H1 (cell line): Measurements from ENCODE around the gene PRR22. TPM values are rescaled to one million over a fixed set of nuclear protein-coding genes. Genes with fewer than 3 reads are reported as not detected.
A peak's percentile ranks its signal among the peaks of the same experiment; 100 is the strongest.

Source experiments
- CTCF ChIA-PET: fragments of 300-600 bp; sonication (Branson Sonifier 250); formaldehyde crosslinking; loops from one replicate; lab custom pipeline; 2021; ENCODE audit not compliant: partially characterized antibody; lab: Charles Lee
- POLR2A ChIA-PET: fragments of 300-600 bp; sonication (Branson Sonifier 250); formaldehyde crosslinking; loops from one replicate; lab custom pipeline; 2021; ENCODE audit warnings: inconsistent platforms; ENCODE audit not compliant: partially characterized antibody; lab: Charles Lee
- DNase-seq, 2 experiments: peaks; one replicate each; pipeline versions ENCODE4 v3.0.0 to v3.0.0-alpha.2; 2010 to 2022; ENCODE audit warnings: low spot score in 2 of 2, low read depth in 1 of 2, mixed read lengths in 1 of 2
- FAIRE-seq: peaks from 2 replicates; lab custom pipeline; 2011; peaks lifted over from hg19 to GRCh38; lab: Jason Lieb, UNC
- H2AFZ ChIP-seq: 2 replicates; pipeline ENCODE4 v1.8.1; 2012; ENCODE audit warnings: low read length, inconsistent platforms
- H2AK5ac ChIP-seq: 2 replicates; pipeline ENCODE4 v1.6.1; 2013; ENCODE audit warnings: low read depth, low read length
- H2BK120ac ChIP-seq: replicated peaks from 2 replicates; pipeline ENCODE3; 2013; ENCODE audit warnings: low read depth, low read length, inconsistent platforms
- H2BK12ac ChIP-seq: 2 replicates; pipeline ENCODE4 v1.6.1; 2013; ENCODE audit warnings: low read depth, low read length
- H2BK15ac ChIP-seq: 2 replicates; pipeline ENCODE4 v1.6.1; 2013; ENCODE audit warnings: low read length
- H2BK20ac ChIP-seq: 2 replicates; pipeline ENCODE4 v1.6.1; 2013; ENCODE audit warnings: low read length
- H2BK5ac ChIP-seq: 2 replicates; pipeline ENCODE4 v1.6.1; 2013; ENCODE audit warnings: low read depth, low read length
- H3K14ac ChIP-seq: 2 replicates; pipeline ENCODE4 v1.6.1; 2013; ENCODE audit warnings: inconsistent platforms; ENCODE audit not compliant: insufficient read length
- H3K18ac ChIP-seq: 2 replicates; pipeline ENCODE4 v1.6.1; 2013; ENCODE audit warnings: low read length; ENCODE audit errors: extremely low read depth
- H3K23ac ChIP-seq: 2 replicates; pipeline ENCODE4 v1.6.1; 2013; ENCODE audit warnings: inconsistent platforms; ENCODE audit not compliant: insufficient read length
- H3K23me2 ChIP-seq: 2 replicates; pipeline ENCODE4 v1.6.1; 2013; ENCODE audit warnings: low read depth, low read length
- H3K27ac ChIP-seq: 2 replicates; pipeline ENCODE4 v1.6.1; 2011; ENCODE audit warnings: low read depth, low read length, inconsistent platforms
- H3K27me3 ChIP-seq, 4 experiments: replicated peaks in 1 of 4; 1 replicate in 1 of 4; 2 replicates in 3 of 4; pipeline versions ENCODE4 v1.6.1 to v1.8.1; 2011 to 2013; ENCODE audit warnings: low read length in 3 of 4, mild to moderate bottlenecking in 3 of 4, inconsistent platforms in 2 of 4, mixed read lengths in 2 of 4, moderate library complexity in 1 of 4; ENCODE audit not compliant: control insufficient read depth in 3 of 4, insufficient read depth in 3 of 4; ENCODE audit errors: extremely low read depth in 1 of 4
- H3K36me3 ChIP-seq, 4 experiments: 2 replicates each; pipeline versions ENCODE4 v1.6.1 to v1.8.1; 2011 to 2013; ENCODE audit warnings: mild to moderate bottlenecking in 4 of 4, low read length in 3 of 4, moderate library complexity in 2 of 4, control low read depth in 1 of 4, inconsistent platforms in 1 of 4; ENCODE audit not compliant: insufficient read depth in 4 of 4, control insufficient read depth in 2 of 4
- H3K4ac ChIP-seq: replicated peaks from 2 replicates; pipeline ENCODE3; 2013; ENCODE audit warnings: low read length, low read depth, mixed read lengths, inconsistent platforms; ENCODE audit not compliant: insufficient read length
- H3K4me1 ChIP-seq, 4 experiments: replicated peaks in 1 of 4; 1 replicate in 1 of 4; 2 replicates in 3 of 4; pipeline versions ENCODE4 v1.6.1 to v1.8.1; 2011 to 2013; ENCODE audit warnings: low read length in 3 of 4, inconsistent platforms in 2 of 4, mixed read lengths in 1 of 4; ENCODE audit not compliant: insufficient read depth in 4 of 4, control insufficient read depth in 3 of 4
- H3K4me2 ChIP-seq, 2 experiments: 2 replicates each; pipeline versions ENCODE4 v1.6.1 to v1.8.1; 2011 to 2013; ENCODE audit warnings: low read depth in 2 of 2, low read length in 2 of 2, control low read depth in 1 of 2, inconsistent platforms in 1 of 2, mild to moderate bottlenecking in 1 of 2; ENCODE audit not compliant: insufficient read depth in 1 of 2
- H3K4me3 ChIP-seq, 4 experiments: fragments of 200-600, 300-600 bp in 1 of 4; sonication (generic), shearing (Covaris generic), sonication (Bioruptor Twin) in 1 of 4; 2 replicates each; pipeline versions ENCODE4 v1.5.1 to v1.8.1; 2011 to 2016; ENCODE audit warnings: low read length in 4 of 4, low read depth in 3 of 4, control low read depth in 2 of 4, inconsistent platforms in 2 of 4, mild to moderate bottlenecking in 2 of 4, mixed read lengths in 1 of 4, moderate library complexity in 1 of 4; ENCODE audit not compliant: insufficient read depth in 2 of 4; ENCODE audit errors: extremely low read depth in 1 of 4
- H3K56ac ChIP-seq: replicated peaks from 2 replicates; pipeline ENCODE3; 2013; ENCODE audit warnings: low read depth, mild to moderate bottlenecking, mixed read lengths, low read length, inconsistent platforms; ENCODE audit not compliant: insufficient read length
- H3K79me1 ChIP-seq: 2 replicates; pipeline ENCODE4 v1.6.1; 2013; ENCODE audit warnings: low read depth, low read length, control low read depth
- H3K79me2 ChIP-seq, 2 experiments: 2 replicates each; pipeline versions ENCODE4 v1.6.1 to v1.8.1; 2012 to 2013; ENCODE audit warnings: low read length in 2 of 2, mild to moderate bottlenecking in 2 of 2, inconsistent platforms in 1 of 2; ENCODE audit not compliant: insufficient read depth in 2 of 2, control insufficient read depth in 1 of 2
- H3K9ac ChIP-seq, 4 experiments: replicated peaks in 1 of 4; 1 replicate in 1 of 4; 2 replicates in 3 of 4; pipeline versions ENCODE4 v1.6.1 to v1.8.1; 2011 to 2013; ENCODE audit warnings: low read depth in 3 of 4, low read length in 3 of 4, control low read depth in 2 of 4, mild to moderate bottlenecking in 2 of 4, moderate library complexity in 2 of 4, inconsistent platforms in 1 of 4; ENCODE audit errors: extremely low read depth in 1 of 4
- H3K9me3 ChIP-seq, 2 experiments: 2 replicates each; pipeline versions ENCODE4 v1.6.1 to v1.8.1; 2012 to 2013; ENCODE audit warnings: mild to moderate bottlenecking in 2 of 2, moderate library complexity in 2 of 2, control low read depth in 1 of 2, inconsistent platforms in 1 of 2, low read depth in 1 of 2, low read length in 1 of 2, mixed read lengths in 1 of 2; ENCODE audit not compliant: insufficient read depth in 2 of 2
- H4K20me1 ChIP-seq, 2 experiments: replicated peaks in 1 of 2; 2 replicates each; pipeline versions ENCODE3 to v1.8.1; 2011 to 2013; ENCODE audit warnings: inconsistent platforms in 2 of 2, low read length in 2 of 2, mild to moderate bottlenecking in 1 of 2; ENCODE audit not compliant: insufficient read depth in 2 of 2, control insufficient read depth in 1 of 2
- H4K5ac ChIP-seq: 2 replicates; pipeline ENCODE4 v1.6.1; 2013; ENCODE audit warnings: low read length, low read depth, mixed read lengths, inconsistent platforms; ENCODE audit not compliant: insufficient read length
- H4K8ac ChIP-seq: 2 replicates; pipeline ENCODE4 v1.8.0; 2013; ENCODE audit warnings: mild to moderate bottlenecking, moderate library complexity, low read length, inconsistent platforms; ENCODE audit not compliant: insufficient read depth; ENCODE audit errors: extremely low read depth
- H4K91ac ChIP-seq: replicated peaks from 2 replicates; pipeline ENCODE3; 2013; ENCODE audit warnings: low read length, mixed read lengths, inconsistent platforms; ENCODE audit not compliant: insufficient read length
- ASH2L ChIP-seq: fragments of 200-600, 300-600 bp; sonication (generic); IDR thresholded peaks from one replicate; pipeline ENCODE4 v1.7.1; 2017; ENCODE audit warnings: low read length
- BACH1 ChIP-seq: IDR thresholded peaks from 2 replicates; pipeline ENCODE4 v1.6.1; 2012; ENCODE audit warnings: low read length, improper control_type of control experiment
- CREB1 ChIP-seq: IDR thresholded peaks from 2 replicates; pipeline ENCODE4 v1.6.1; 2012; ENCODE audit warnings: inconsistent platforms
- EGR1 ChIP-seq: IDR thresholded peaks from 2 replicates; pipeline ENCODE4 v1.6.1; 2011; ENCODE audit warnings: low read depth, low read length, borderline replicate concordance
- EZH2 ChIP-seq: fragments of 200-600 bp; sonication (generic); IDR thresholded peaks from 2 replicates; pipeline ENCODE4 v1.7.1; 2012; ENCODE audit warnings: low read depth, mild to moderate bottlenecking, moderate library complexity, low read length, inconsistent platforms; ENCODE audit not compliant: severe bottlenecking
- HDAC6 ChIP-seq: IDR thresholded peaks from one replicate; pipeline ENCODE4 v1.7.1; 2012; ENCODE audit warnings: low read depth, mild to moderate bottlenecking, inconsistent platforms, low read length, moderate library complexity
- KDM4A ChIP-seq: IDR thresholded peaks from one replicate; pipeline ENCODE4 v1.7.1; 2012; ENCODE audit warnings: low read depth, mild to moderate bottlenecking, moderate library complexity, low read length, inconsistent platforms; ENCODE audit not compliant: severe bottlenecking
- MAFK ChIP-seq: IDR thresholded peaks from 2 replicates; pipeline ENCODE4 v1.6.1; 2012; ENCODE audit warnings: low read depth, mild to moderate bottlenecking, improper control_type of control experiment, low read length
- POLR2AphosphoS5 ChIP-seq: IDR thresholded peaks from 2 replicates; pipeline ENCODE4 v1.6.1; 2011; ENCODE audit warnings: low read depth, low read length
- RXRA ChIP-seq: IDR thresholded peaks from 2 replicates; pipeline ENCODE4 v1.6.1; 2011; ENCODE audit warnings: low read depth, mild to moderate bottlenecking, low read length, moderate library complexity; ENCODE audit not compliant: insufficient read depth
- SP1 ChIP-seq: IDR thresholded peaks from 2 replicates; pipeline ENCODE4 v1.6.1; 2011; ENCODE audit warnings: low read depth, low read length
- SRF ChIP-seq: IDR thresholded peaks from 2 replicates; pipeline ENCODE4 v1.6.1; 2011; ENCODE audit warnings: mild to moderate bottlenecking, low read depth, low read length, moderate library complexity
- SUZ12 ChIP-seq: fragments of 200-600 bp; sonication (generic); IDR thresholded peaks from 2 replicates; pipeline ENCODE4 v1.6.1; 2012; ENCODE audit warnings: mild to moderate bottlenecking, inconsistent platforms, low read length, moderate library complexity, mixed read lengths
- TAF1 ChIP-seq: IDR thresholded peaks from 2 replicates; pipeline ENCODE4 v1.6.1; 2011; ENCODE audit warnings: mild to moderate bottlenecking, low read depth, low read length
- TEAD4 ChIP-seq: IDR thresholded peaks from 2 replicates; pipeline ENCODE4 v1.6.1; 2012; ENCODE audit warnings: low read depth, low read length, inconsistent platforms, mixed read lengths
- WGBS, 2 experiments: shearing (Covaris generic) in 1 of 2; methylation state at CpG; one replicate each; pipeline versions ENCODE4 v1.1.6 to v1.1.7; 2013 to 2015; ENCODE audit warnings: low lambda C conversion rate in 2 of 2, mixed read lengths in 2 of 2, inconsistent platforms in 1 of 2, low coverage in 1 of 2, missing lambda C conversion rate in 1 of 2; ENCODE audit not compliant: insufficient replicate concordance in 2 of 2, insufficient coverage in 1 of 2, insufficient read length in 1 of 2; ENCODE audit errors: extremely low coverage in 1 of 2, missing lambda C conversion rate in 1 of 2; 5-methylcytosine and 5-hydroxymethylcytosine counted together
- polyA plus RNA-seq, 7 experiments: library from polyadenylated mRNA; depleted of rRNA in 3 of 7; stranded (reverse) in 5 of 7; unstranded in 2 of 7; fragments of >200 nt in 5 of 7; fragments of 200-250 nt in 2 of 7; gene quantifications; 1 replicate in 5 of 7; 2 replicates in 1 of 7; 4 replicates in 1 of 7; pipeline versions ENCODE4 v1.2.1 to v1.2.3, GENCODE V29; 2011 to 2013; ENCODE audit warnings: missing spikeins in 2 of 7, mixed read lengths in 2 of 7
- total RNA-seq: library from RNA; stranded (reverse); fragmentation: NEBNext Ultra II Directional; extraction: Animal tissue kit (Norgen Biotek cat#: 25700); gene quantifications from 2 replicates; pipeline ENCODE4 v1.2.1, GENCODE V29; 2021
- TF ChIP-seq, protein P1 (sequence below): IDR thresholded peaks from 2 replicates; pipeline ENCODE4 v1.6.1; 2012; ENCODE audit warnings: inconsistent platforms

Gene PRR22
- total and polyA plus RNA-seq, 2 of the 8 experiments (the other 6 are each of a cell fraction or from before 2014, with no cell fraction given) = 1.9 to 2.1 TPM

DNA sequence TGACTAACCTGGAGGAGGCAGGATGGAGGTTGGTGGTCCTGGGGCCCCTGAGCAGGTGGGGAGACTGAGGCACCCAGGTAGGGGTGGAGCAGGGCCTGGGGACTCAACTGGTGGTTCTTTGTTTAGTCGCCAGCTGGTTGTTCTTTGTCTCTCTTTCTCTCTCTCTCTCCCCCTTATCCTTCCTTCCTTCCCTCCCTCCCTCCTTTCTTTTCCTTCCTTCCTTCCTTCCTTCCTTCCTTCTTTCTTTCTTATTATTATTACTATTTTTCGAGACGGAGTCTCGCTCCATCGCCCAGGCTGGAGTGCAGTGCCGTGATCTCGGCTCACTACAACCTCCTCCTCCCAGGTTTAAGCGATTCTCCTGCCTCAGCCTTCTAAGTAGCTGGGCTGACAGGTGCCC, 13.7 kb upstream of the PRR22 start:
- CTCF ChIA-PET = interaction anchor here (0.7 to 1.8 kb wide), 4 partner anchors 77 to 224 kb away, joined by 3 to 4 read pairs (median 3); partner anchors contain the start of gene CATSPERD
- no peak for TF ChIP-seq SP1
- TF ChIP-seq KDM4A = no peak
- TF ChIP-seq POLR2AphosphoS5 = no peak
- no peak for TF ChIP-seq MAFK
- TF ChIP-seq HDAC6 = no peak
- TF ChIP-seq RXRA = no peak
- no peak for TF ChIP-seq ASH2L
- no peak for TF ChIP-seq CREB1
- TF ChIP-seq TEAD4 = no peak
- no peak for TF ChIP-seq SUZ12
- TF ChIP-seq BACH1 = no peak
- TF ChIP-seq EZH2 = no peak
- TF ChIP-seq EGR1 = no peak
- TF ChIP-seq, protein P1, sequence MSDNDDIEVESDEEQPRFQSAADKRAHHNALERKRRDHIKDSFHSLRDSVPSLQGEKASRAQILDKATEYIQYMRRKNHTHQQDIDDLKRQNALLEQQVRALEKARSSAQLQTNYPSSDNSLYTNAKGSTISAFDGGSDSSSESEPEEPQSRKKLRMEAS = no peak
- TF ChIP-seq SRF = no peak
- TF ChIP-seq TAF1 = no peak

More for the DNA sequence above, 13.7 kb upstream of the PRR22 start:
- no peak overlapping the region for H2BK12ac ChIP-seq
- H3K27me3 ChIP-seq = peaks cover under 1 to 9% (median 5%) of the 10 kb centered on the region in 4 experiments; a peak in 6 of 7 replicates
- peaks cover 3% of the 10 kb centered on the region for H3K23me2 ChIP-seq
- no peaks in the 10 kb centered on the region for H3K79me2 ChIP-seq
- H3K4me2 ChIP-seq = no peak overlapping the region
- peak overlapping the region; percentile 68; the same call in 1 of the 2 replicates for H4K8ac ChIP-seq
- no peak overlapping the region for H3K56ac ChIP-seq
- H3K4me3 ChIP-seq = no peak overlapping the region
- H2BK15ac ChIP-seq = no peak overlapping the region
- H3K4ac ChIP-seq = no peak overlapping the region
- no peak overlapping the region for H3K14ac ChIP-seq
- POLR2A ChIA-PET = interaction anchor here (1.2 to 1.6 kb wide), 5 partner anchors 17 to 110 kb away, joined by 3 to 9 read pairs (median 5); partner anchors contain the start of gene RPL36
- no peaks in the 10 kb centered on the region for H3K36me3 ChIP-seq
- H2BK20ac ChIP-seq = no peak overlapping the region
- H4K20me1 ChIP-seq = peaks cover 0 to 3% of the 10 kb centered on the region in 2 experiments
- H2AK5ac ChIP-seq = no peak overlapping the region
- H3K9me3 ChIP-seq = no peaks in the 10 kb centered on the region
- WGBS, 2 experiments = 93% methylated on average over 8 of the region's 8 CpGs; no CpG with 5 or more reads in 1 of the 2 experiments
- H3K79me1 ChIP-seq = no peaks in the 10 kb centered on the region
- H3K27ac ChIP-seq = no peak overlapping the region
- DNase-seq = no peak
- no peak overlapping the region for H2AFZ ChIP-seq
- no peak overlapping the region for H3K9ac ChIP-seq
- peaks cover 0 to 9% (median 3%) of the 10 kb centered on the region in 4 experiments; a peak in 3 of 7 replicates for H3K4me1 ChIP-seq
- H2BK120ac ChIP-seq = no peak overlapping the region
- no peak overlapping the region for H4K5ac ChIP-seq
- H3K18ac ChIP-seq = no peak overlapping the region
- H3K23ac ChIP-seq = no peak overlapping the region
- no peak overlapping the region for H2BK5ac ChIP-seq
- no peak overlapping the region for H4K91ac ChIP-seq
- FAIRE-seq = no peak
